Stimulated activated CD4-positive, alpha-beta T cell treated with anti-CD3 and anti-CD28 coated beads, Interleukin-4, amount 100 ng/mL, for 4 hours (primary cell): ENCODE measurements around the gene TATDN2.
"Not testable (repeated sequence)": the region's sequence is repeated elsewhere in the genome, so short reads cannot be mapped to it uniquely, and the experiment has no call there.

Source experiments
- DNase-seq, 2 experiments: peaks; one replicate each; pipeline ENCODE4 v3.0.0-alpha.2; 2020

The TATDN2 gene

DNA sequence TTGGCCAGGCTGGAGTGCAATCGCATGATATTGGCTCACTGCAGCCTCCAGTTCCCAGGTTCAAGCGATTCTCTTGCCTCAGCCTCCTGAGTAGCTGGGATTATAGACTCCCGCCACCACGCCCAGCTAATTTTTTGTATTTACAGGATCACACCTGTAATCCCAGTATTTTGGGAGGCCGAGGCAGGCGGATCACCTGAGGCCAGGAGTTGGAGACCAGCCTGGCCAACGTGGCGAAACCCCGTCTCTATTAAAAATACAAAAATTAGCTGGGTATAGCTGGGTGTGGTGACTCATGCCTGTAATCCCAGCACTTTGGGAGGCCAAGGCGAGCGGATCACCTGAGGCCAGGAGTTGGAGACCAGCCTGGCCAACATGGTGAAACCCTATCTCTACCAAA is 24.2 kb downstream of the TATDN2 start:
- DNase-seq: not testable (repeated sequence)

- DNase-seq: no peak
Observed at GRCh38 chr3:10272977-10273376, 24.7 kb downstream of the TATDN2 start.

- no peak for DNase-seq
Observed at GRCh38 chr3:10273702-10274305, 25.5 kb downstream of the TATDN2 start.

GRCh38 chr3:10274601-10275000 is 26.3 kb downstream of the TATDN2 start:
- no peak for DNase-seq

DNA sequence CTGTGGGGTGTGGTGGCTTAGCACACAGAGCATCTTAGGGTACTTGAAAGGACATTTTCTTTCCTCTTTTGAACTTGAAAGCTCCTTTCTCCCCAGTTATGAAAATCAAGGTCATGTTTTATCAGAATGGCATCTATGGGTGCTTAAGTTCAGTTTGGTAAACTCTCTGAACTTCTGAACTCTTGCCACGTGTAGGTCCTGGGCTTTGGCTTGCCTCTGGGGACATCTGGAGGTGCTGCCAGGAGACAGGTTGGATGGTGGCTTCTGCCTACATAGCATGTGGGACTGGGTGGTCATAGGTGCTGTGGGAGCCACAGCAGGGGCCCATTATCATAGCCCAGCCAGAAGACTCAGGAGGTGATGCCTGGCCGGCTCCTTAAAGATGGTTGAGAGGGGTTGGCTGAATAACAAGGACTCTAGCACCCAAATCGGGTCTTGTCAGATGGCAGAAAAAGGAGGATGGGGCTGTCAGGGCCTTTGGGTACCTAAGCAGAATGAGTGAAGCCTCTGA is 28.9 kb downstream of the TATDN2 start:
- DNase-seq: no peak

- no peak for DNase-seq
Observed at GRCh38 chr3:10278501-10278900, 30.2 kb downstream of the TATDN2 start.

GRCh38 chr3:10279384-10280176 is 31.3 kb downstream of the TATDN2 start:
- no peak for DNase-seq

DNA sequence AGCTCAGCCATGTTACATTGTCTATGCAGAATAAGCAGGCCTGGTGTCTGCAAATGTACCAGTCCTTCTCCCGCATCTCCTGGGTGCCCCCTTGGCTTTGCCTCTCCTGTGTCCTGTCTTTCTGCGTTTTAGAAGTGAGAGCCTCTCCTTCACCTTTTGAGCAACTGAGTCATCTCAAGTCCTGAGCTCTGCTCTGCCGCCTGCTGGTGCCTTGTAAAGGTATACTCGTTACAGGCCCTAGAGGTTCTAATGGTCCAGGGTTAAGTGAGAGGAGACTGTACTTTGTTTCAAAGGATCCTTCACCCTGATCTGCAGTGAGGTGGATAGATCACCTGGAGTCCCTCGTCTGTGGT is 31.9 kb downstream of the TATDN2 start:
- DNase-seq: no peak

- no peak for DNase-seq
Observed at GRCh38 chr3:10280571-10280970, 32.3 kb downstream of the TATDN2 start.

- peak in 1 of 2 experiments; percentile 37 for DNase-seq
Observed at GRCh38 chr3:10281951-10282350, 33.7 kb downstream of the TATDN2 start.

DNA sequence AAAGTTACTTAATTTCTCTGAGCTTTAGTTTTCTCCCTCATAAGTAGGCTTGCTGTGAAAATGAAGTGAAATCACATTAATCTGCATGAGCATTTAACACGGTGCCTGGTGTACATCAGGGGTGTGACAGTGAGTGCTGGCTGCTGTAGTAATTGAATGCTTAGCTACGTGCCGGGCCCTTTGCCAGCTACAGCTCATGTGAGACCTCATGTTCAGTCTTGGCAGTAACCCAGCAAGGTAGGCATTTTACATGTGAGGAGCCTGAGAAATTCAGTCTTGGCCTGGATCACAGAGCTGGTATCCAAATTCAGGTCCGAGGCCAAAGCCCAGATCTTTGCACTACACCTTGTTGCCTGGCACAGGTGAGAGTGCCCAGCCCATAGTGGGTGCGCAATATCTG is 35.4 kb downstream of the TATDN2 start:
- no peak for DNase-seq

DNA sequence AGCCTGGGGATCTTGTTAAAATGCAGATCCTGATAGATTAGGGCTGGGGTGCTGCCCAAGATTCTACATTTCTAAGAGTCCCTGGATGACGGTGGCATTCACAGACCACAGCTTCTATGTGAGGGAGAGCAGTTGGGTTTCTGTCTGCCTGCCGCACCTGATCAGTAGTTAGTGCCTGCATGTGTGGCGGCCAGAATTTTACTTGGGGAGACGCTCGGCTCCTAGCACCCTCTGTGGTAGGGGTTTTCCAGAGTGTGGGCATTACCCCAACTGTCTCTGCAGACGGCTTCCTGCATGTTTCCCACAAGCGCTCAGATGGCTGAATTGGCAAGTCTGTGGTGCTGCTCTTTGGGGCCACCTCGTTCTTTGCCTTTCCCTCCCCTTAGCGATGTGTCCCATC is 36.2 kb downstream of the TATDN2 start:
- peak in 1 of 2 experiments; percentile 44 for DNase-seq

GRCh38 chr3:10285272-10286132 is 37.2 kb downstream of the TATDN2 start:
- no peak for DNase-seq

DNA sequence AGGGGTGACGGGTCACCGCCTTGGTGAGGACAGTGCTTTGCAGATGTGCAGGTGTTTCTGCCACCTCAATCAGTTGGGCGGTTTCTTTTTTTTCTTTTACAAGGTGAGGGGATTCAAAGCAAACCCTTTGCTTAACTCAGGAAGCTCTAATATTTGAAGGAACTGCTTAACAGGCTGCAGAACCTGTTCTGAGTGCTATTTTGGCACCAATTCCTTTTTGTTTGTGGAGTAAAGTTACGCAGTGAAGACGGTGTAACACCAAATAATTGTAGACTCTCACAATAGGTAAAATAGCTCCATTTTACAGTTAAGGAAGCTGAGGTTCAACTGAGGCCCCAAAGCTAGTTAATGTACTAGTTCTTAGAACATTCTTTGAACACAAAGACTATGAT is 37.9 kb downstream of the TATDN2 start:
- DNase-seq: no peak

DNA sequence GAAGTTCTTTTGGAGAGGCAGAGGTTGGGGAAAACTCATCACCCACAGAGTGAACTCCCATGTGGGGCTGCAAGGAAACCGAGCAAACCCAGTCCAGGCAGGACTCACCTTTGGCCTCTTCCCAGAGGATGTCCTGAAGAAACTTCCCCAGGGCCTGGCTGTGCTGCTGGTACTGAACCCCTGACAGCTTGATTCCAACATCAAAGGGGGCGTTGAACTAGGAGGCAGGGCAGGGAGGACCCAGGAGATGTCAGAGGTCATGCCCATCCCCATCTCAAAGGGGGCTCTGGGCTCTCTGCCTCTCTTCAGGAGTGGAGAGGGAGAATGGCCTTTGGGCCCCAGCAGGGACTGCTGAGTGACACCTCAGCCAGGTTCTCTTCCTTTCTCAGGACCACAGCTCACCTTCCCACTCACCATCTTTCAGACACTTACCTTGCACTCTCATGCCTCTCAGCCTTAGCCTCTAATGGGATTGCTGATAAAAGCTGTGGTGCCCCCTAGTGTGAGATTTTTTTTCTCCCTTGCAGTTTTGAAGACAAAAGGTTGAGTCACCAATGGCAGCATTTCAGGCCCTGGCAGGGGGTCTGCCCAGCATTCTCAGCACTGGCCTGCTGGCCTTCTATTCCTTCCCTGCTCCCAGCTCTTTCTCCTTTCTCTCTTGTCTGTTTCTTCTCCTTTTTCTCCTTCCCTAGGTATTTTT is 38.5 kb downstream of the TATDN2 start:
- no peak for DNase-seq

- DNase-seq: no peak
Observed at GRCh38 chr3:10287936-10288574, 39.8 kb downstream of the TATDN2 start.

GRCh38 chr3:10288575-10288960 is 40.3 kb downstream of the TATDN2 start:
- no peak for DNase-seq

- DNase-seq: no peak
Observed at GRCh38 chr3:10289077-10289476, 40.8 kb downstream of the TATDN2 start.

GRCh38 chr3:10289787-10290355 is 41.6 kb downstream of the TATDN2 start:
- DNase-seq: no peak

GRCh38 chr3:10290481-10291176 is 42.4 kb downstream of the TATDN2 start:
- no peak for DNase-seq

GRCh38 chr3:10291641-10292040 is 43.4 kb downstream of the TATDN2 start:
- DNase-seq: no peak
